ENCODE measurements around the gene PTPN7. TPM values are rescaled to one million over a fixed set of nuclear protein-coding genes. Genes with fewer than 3 reads are reported as not detected.

The PTPN7 gene
- total RNA-seq, 4 donors from 2014 or later, result 1.3 to 4.3 (median 2.1) TPM

GRCh38 chr1:202125611-202126010, 34.8 kb downstream of the PTPN7 start:
- Histone ChIP-seq H3K4me3 (replicated peaks in 1 of 3) (no peak overlapping the region), H3K4me1 (peaks cover 4 to 17% of the 10 kb centered on the region in 2 donors), H3K36me3 (no peaks in the 10 kb centered on the region), H3K27me3 (no peaks in the 10 kb centered on the region), H3K9me3 (no peaks in the 10 kb centered on the region), H3K27ac (no peak overlapping the region)
- WGBS, 2 donors, result 96 to 99% methylated on average over 8 of the region's 8 CpGs
- DNase-seq, result no peak
- intact Hi-C loops (cut with DNase I), result loop anchor here (5.0 kb wide), 1 partner anchor 123 kb away; no protein-coding TSS in a partner anchor
- TF ChIP-seq CTCF (IDR thresholded peaks at IDR 0.05), result no peak
- no peak for TF ChIP-seq POLR2A (IDR thresholded peaks at IDR 0.05)

GRCh38 chr1:202124142-202124541, 36.3 kb downstream of the PTPN7 start:
- intact Hi-C loops (cut with DNase I), result no loop called here
- H3K27ac ChIP-seq, result no peak overlapping the region
- WGBS, 2 donors, result 88 to 92% methylated on average over 7 of the region's 7 CpGs
- H3K36me3 ChIP-seq, result no peaks in the 10 kb centered on the region
- H3K9me3 ChIP-seq, result no peaks in the 10 kb centered on the region
- no peaks in the 10 kb centered on the region for H3K27me3 ChIP-seq
- no peak overlapping the region for H3K4me3 ChIP-seq (replicated peaks in 1 of 3)
- peaks cover 4 to 8% of the 10 kb centered on the region in 2 donors for H3K4me1 ChIP-seq
- TF ChIP-seq CTCF (IDR thresholded peaks at IDR 0.05) (no peak), POLR2A (IDR thresholded peaks at IDR 0.05) (no peak)
- no peak for DNase-seq

DNA sequence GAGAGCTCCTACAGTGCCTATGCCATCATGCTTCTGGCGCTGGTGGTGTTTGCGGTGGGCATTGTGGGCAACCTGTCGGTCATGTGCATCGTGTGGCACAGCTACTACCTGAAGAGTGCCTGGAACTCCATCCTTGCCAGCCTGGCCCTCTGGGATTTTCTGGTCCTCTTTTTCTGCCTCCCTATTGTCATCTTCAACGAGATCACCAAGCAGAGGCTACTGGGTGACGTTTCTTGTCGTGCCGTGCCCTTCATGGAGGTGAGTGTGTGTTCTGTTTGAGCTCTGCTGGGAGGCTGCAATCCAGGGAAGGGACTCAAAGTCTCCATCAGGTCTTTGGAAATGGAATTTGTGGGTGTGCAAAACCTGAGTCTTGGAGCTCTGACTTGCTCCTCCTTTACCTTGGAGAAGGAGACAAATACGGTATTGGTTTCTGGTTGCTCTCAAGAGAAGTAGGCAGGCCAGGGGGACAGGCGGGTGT, 37.0 kb downstream of the PTPN7 start:
- no peaks in the 10 kb centered on the region for H3K9me3 ChIP-seq
- DNase-seq, result no peak
- H3K27ac ChIP-seq, result peak overlapping the region in 1 of 3 donors; percentile 40
- intact Hi-C loops (cut with DNase I), result no loop called here
- H3K4me1 ChIP-seq, result peaks cover 9 to 13% of the 10 kb centered on the region in 2 donors
- TF ChIP-seq CTCF (IDR thresholded peaks at IDR 0.05), result no peak
- no peak for TF ChIP-seq POLR2A (IDR thresholded peaks at IDR 0.05)
- no peak overlapping the region for H3K4me3 ChIP-seq (replicated peaks in 1 of 3)
- H3K27me3 ChIP-seq, result no peaks in the 10 kb centered on the region
- H3K36me3 ChIP-seq, result no peaks in the 10 kb centered on the region
- 85 to 88% methylated on average over 10 of the region's 10 CpGs for WGBS, 2 donors

GRCh38 chr1:202122639-202123335, 37.6 kb downstream of the PTPN7 start, which contains the start of gene GPR37L1:
GPR37L1 (plus strand) TSS chr1:202122917; CDS start chr1:202122964, 47 bp downstream.
- 28 to 42% methylated on average over 10 to 17 of the region's 19 CpGs for WGBS, 2 donors
- Histone ChIP-seq H3K27me3 (no peaks in the 10 kb centered on the region), H3K9me3 (no peaks in the 10 kb centered on the region), H3K27ac (peak within 1 kb of the TSS; percentile 24 to 61 (median 40)), H3K4me3 (replicated peaks in 1 of 3) (no peak within 1 kb of the TSS), H3K4me1 (peaks cover 9 to 18% of the 10 kb centered on the region in 2 donors), H3K36me3 (no peaks in the 10 kb centered on the region)
- DNase-seq, result peak; percentile 92 to 93
- TF ChIP-seq POLR2A (IDR thresholded peaks at IDR 0.05), result no peak
- peak; percentile 42 to 83 (median 72) for TF ChIP-seq CTCF (IDR thresholded peaks at IDR 0.05)
- intact Hi-C loops (cut with DNase I), result no loop called here

DNA sequence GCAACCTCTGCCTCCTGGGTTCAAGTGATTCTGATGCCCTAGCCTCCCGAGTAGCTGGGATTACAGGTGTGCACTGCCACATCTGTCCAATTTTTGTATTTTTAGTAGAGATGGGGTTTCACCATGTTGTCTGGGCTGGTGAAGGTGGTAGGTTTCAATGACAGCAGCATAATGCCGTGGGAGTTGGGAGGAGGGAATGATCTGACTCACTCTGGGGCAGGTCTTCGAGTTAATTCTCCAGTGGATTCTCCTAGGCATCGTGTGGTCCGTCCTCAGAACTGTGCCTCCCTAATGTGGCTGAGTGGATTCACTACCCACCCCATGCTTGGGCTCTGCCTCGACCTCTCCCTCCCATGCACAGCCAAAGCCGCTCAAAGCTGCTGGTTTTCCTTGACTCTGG, 39.4 kb downstream of the PTPN7 start:
- TF ChIP-seq CTCF (IDR thresholded peaks at IDR 0.05) (no peak), POLR2A (IDR thresholded peaks at IDR 0.05) (no peak)
- 76 to 80% methylated on average over 7 of the region's 7 CpGs for WGBS, 2 donors
- no peaks in the 10 kb centered on the region for H3K36me3 ChIP-seq
- intact Hi-C loops (cut with DNase I), result no loop called here
- no peak overlapping the region for H3K4me3 ChIP-seq (replicated peaks in 1 of 3)
- peaks cover 9 to 18% of the 10 kb centered on the region in 2 donors for H3K4me1 ChIP-seq
- no peaks in the 10 kb centered on the region for H3K9me3 ChIP-seq
- H3K27me3 ChIP-seq, result no peaks in the 10 kb centered on the region
- H3K27ac ChIP-seq, result no peak overlapping the region
- DNase-seq, result no peak
